H1 (cell line): ENCODE results near the gene ZNF528. TPM values are rescaled to one million over a fixed set of nuclear protein-coding genes. Genes with fewer than 3 reads are reported as not detected.
A peak's percentile ranks its signal among the peaks of the same experiment; 100 is the strongest.

Source experiments
- CTCF ChIA-PET: fragments of 300-600 bp; sonication (Branson Sonifier 250); formaldehyde crosslinking; loops from one replicate; lab custom pipeline; 2021; ENCODE audit not compliant: partially characterized antibody; lab: Charles Lee
- POLR2A ChIA-PET: fragments of 300-600 bp; sonication (Branson Sonifier 250); formaldehyde crosslinking; loops from one replicate; lab custom pipeline; 2021; ENCODE audit warnings: inconsistent platforms; ENCODE audit not compliant: partially characterized antibody; lab: Charles Lee
- DNase-seq, 2 experiments: peaks; one replicate each; pipeline versions ENCODE4 v3.0.0 to v3.0.0-alpha.2; 2010 to 2022; ENCODE audit warnings: low spot score in 2 of 2, low read depth in 1 of 2, mixed read lengths in 1 of 2
- FAIRE-seq: peaks from 2 replicates; lab custom pipeline; 2011; peaks lifted over from hg19 to GRCh38; lab: Jason Lieb, UNC
- H2AFZ ChIP-seq: 2 replicates; pipeline ENCODE4 v1.8.1; 2012; ENCODE audit warnings: low read length, inconsistent platforms
- H2AK5ac ChIP-seq: 2 replicates; pipeline ENCODE4 v1.6.1; 2013; ENCODE audit warnings: low read depth, low read length
- H2BK120ac ChIP-seq: replicated peaks from 2 replicates; pipeline ENCODE3; 2013; ENCODE audit warnings: low read depth, low read length, inconsistent platforms
- H2BK12ac ChIP-seq: 2 replicates; pipeline ENCODE4 v1.6.1; 2013; ENCODE audit warnings: low read depth, low read length
- H2BK15ac ChIP-seq: 2 replicates; pipeline ENCODE4 v1.6.1; 2013; ENCODE audit warnings: low read length
- H2BK20ac ChIP-seq: 2 replicates; pipeline ENCODE4 v1.6.1; 2013; ENCODE audit warnings: low read length
- H2BK5ac ChIP-seq: 2 replicates; pipeline ENCODE4 v1.6.1; 2013; ENCODE audit warnings: low read depth, low read length
- H3K14ac ChIP-seq: 2 replicates; pipeline ENCODE4 v1.6.1; 2013; ENCODE audit warnings: inconsistent platforms; ENCODE audit not compliant: insufficient read length
- H3K18ac ChIP-seq: 2 replicates; pipeline ENCODE4 v1.6.1; 2013; ENCODE audit warnings: low read length; ENCODE audit errors: extremely low read depth
- H3K23ac ChIP-seq: 2 replicates; pipeline ENCODE4 v1.6.1; 2013; ENCODE audit warnings: inconsistent platforms; ENCODE audit not compliant: insufficient read length
- H3K23me2 ChIP-seq: 2 replicates; pipeline ENCODE4 v1.6.1; 2013; ENCODE audit warnings: low read depth, low read length
- H3K27ac ChIP-seq: 2 replicates; pipeline ENCODE4 v1.6.1; 2011; ENCODE audit warnings: low read depth, low read length, inconsistent platforms
- H3K27me3 ChIP-seq, 4 experiments: replicated peaks in 1 of 4; 1 replicate in 1 of 4; 2 replicates in 3 of 4; pipeline versions ENCODE4 v1.6.1 to v1.8.1; 2011 to 2013; ENCODE audit warnings: low read length in 3 of 4, mild to moderate bottlenecking in 3 of 4, inconsistent platforms in 2 of 4, mixed read lengths in 2 of 4, moderate library complexity in 1 of 4; ENCODE audit not compliant: control insufficient read depth in 3 of 4, insufficient read depth in 3 of 4; ENCODE audit errors: extremely low read depth in 1 of 4
- H3K36me3 ChIP-seq, 4 experiments: 2 replicates each; pipeline versions ENCODE4 v1.6.1 to v1.8.1; 2011 to 2013; ENCODE audit warnings: mild to moderate bottlenecking in 4 of 4, low read length in 3 of 4, moderate library complexity in 2 of 4, control low read depth in 1 of 4, inconsistent platforms in 1 of 4; ENCODE audit not compliant: insufficient read depth in 4 of 4, control insufficient read depth in 2 of 4
- H3K4ac ChIP-seq: replicated peaks from 2 replicates; pipeline ENCODE3; 2013; ENCODE audit warnings: low read length, low read depth, mixed read lengths, inconsistent platforms; ENCODE audit not compliant: insufficient read length
- H3K4me1 ChIP-seq, 4 experiments: replicated peaks in 1 of 4; 1 replicate in 1 of 4; 2 replicates in 3 of 4; pipeline versions ENCODE4 v1.6.1 to v1.8.1; 2011 to 2013; ENCODE audit warnings: low read length in 3 of 4, inconsistent platforms in 2 of 4, mixed read lengths in 1 of 4; ENCODE audit not compliant: insufficient read depth in 4 of 4, control insufficient read depth in 3 of 4
- H3K4me2 ChIP-seq, 2 experiments: 2 replicates each; pipeline versions ENCODE4 v1.6.1 to v1.8.1; 2011 to 2013; ENCODE audit warnings: low read depth in 2 of 2, low read length in 2 of 2, control low read depth in 1 of 2, inconsistent platforms in 1 of 2, mild to moderate bottlenecking in 1 of 2; ENCODE audit not compliant: insufficient read depth in 1 of 2
- H3K4me3 ChIP-seq, 4 experiments: fragments of 200-600, 300-600 bp in 1 of 4; sonication (generic), shearing (Covaris generic), sonication (Bioruptor Twin) in 1 of 4; 2 replicates each; pipeline versions ENCODE4 v1.5.1 to v1.8.1; 2011 to 2016; ENCODE audit warnings: low read length in 4 of 4, low read depth in 3 of 4, control low read depth in 2 of 4, inconsistent platforms in 2 of 4, mild to moderate bottlenecking in 2 of 4, mixed read lengths in 1 of 4, moderate library complexity in 1 of 4; ENCODE audit not compliant: insufficient read depth in 2 of 4; ENCODE audit errors: extremely low read depth in 1 of 4
- H3K56ac ChIP-seq: replicated peaks from 2 replicates; pipeline ENCODE3; 2013; ENCODE audit warnings: low read depth, mild to moderate bottlenecking, mixed read lengths, low read length, inconsistent platforms; ENCODE audit not compliant: insufficient read length
- H3K79me1 ChIP-seq: 2 replicates; pipeline ENCODE4 v1.6.1; 2013; ENCODE audit warnings: low read depth, low read length, control low read depth
- H3K79me2 ChIP-seq, 2 experiments: 2 replicates each; pipeline versions ENCODE4 v1.6.1 to v1.8.1; 2012 to 2013; ENCODE audit warnings: low read length in 2 of 2, mild to moderate bottlenecking in 2 of 2, inconsistent platforms in 1 of 2; ENCODE audit not compliant: insufficient read depth in 2 of 2, control insufficient read depth in 1 of 2
- H3K9ac ChIP-seq, 4 experiments: replicated peaks in 1 of 4; 1 replicate in 1 of 4; 2 replicates in 3 of 4; pipeline versions ENCODE4 v1.6.1 to v1.8.1; 2011 to 2013; ENCODE audit warnings: low read depth in 3 of 4, low read length in 3 of 4, control low read depth in 2 of 4, mild to moderate bottlenecking in 2 of 4, moderate library complexity in 2 of 4, inconsistent platforms in 1 of 4; ENCODE audit errors: extremely low read depth in 1 of 4
- H3K9me3 ChIP-seq, 2 experiments: 2 replicates each; pipeline versions ENCODE4 v1.6.1 to v1.8.1; 2012 to 2013; ENCODE audit warnings: mild to moderate bottlenecking in 2 of 2, moderate library complexity in 2 of 2, control low read depth in 1 of 2, inconsistent platforms in 1 of 2, low read depth in 1 of 2, low read length in 1 of 2, mixed read lengths in 1 of 2; ENCODE audit not compliant: insufficient read depth in 2 of 2
- H4K20me1 ChIP-seq, 2 experiments: replicated peaks in 1 of 2; 2 replicates each; pipeline versions ENCODE3 to v1.8.1; 2011 to 2013; ENCODE audit warnings: inconsistent platforms in 2 of 2, low read length in 2 of 2, mild to moderate bottlenecking in 1 of 2; ENCODE audit not compliant: insufficient read depth in 2 of 2, control insufficient read depth in 1 of 2
- H4K5ac ChIP-seq: 2 replicates; pipeline ENCODE4 v1.6.1; 2013; ENCODE audit warnings: low read length, low read depth, mixed read lengths, inconsistent platforms; ENCODE audit not compliant: insufficient read length
- H4K8ac ChIP-seq: 2 replicates; pipeline ENCODE4 v1.8.0; 2013; ENCODE audit warnings: mild to moderate bottlenecking, moderate library complexity, low read length, inconsistent platforms; ENCODE audit not compliant: insufficient read depth; ENCODE audit errors: extremely low read depth
- H4K91ac ChIP-seq: replicated peaks from 2 replicates; pipeline ENCODE3; 2013; ENCODE audit warnings: low read length, mixed read lengths, inconsistent platforms; ENCODE audit not compliant: insufficient read length
- ATF3 ChIP-seq: IDR thresholded peaks from 2 replicates; pipeline ENCODE4 v1.6.1; 2011; ENCODE audit warnings: low read depth, mild to moderate bottlenecking, low read length; ENCODE audit not compliant: insufficient read depth
- CEBPB ChIP-seq: IDR thresholded peaks from 2 replicates; pipeline ENCODE4 v1.6.1; 2012; ENCODE audit warnings: low read depth, low read length
- KDM4A ChIP-seq: IDR thresholded peaks from one replicate; pipeline ENCODE4 v1.7.1; 2012; ENCODE audit warnings: low read depth, mild to moderate bottlenecking, moderate library complexity, low read length, inconsistent platforms; ENCODE audit not compliant: severe bottlenecking
- PHF8 ChIP-seq: fragments of 200-600 bp; sonication (generic); conservative IDR thresholded peaks from 2 replicates; pipeline ENCODE4 v1.7.1; 2012; ENCODE audit warnings: low read depth, mild to moderate bottlenecking, inconsistent platforms, low read length, moderate library complexity
- SIRT6 ChIP-seq: IDR thresholded peaks from one replicate; pipeline ENCODE4 v1.7.1; 2012; ENCODE audit warnings: low read length, inconsistent platforms
- SRF ChIP-seq: IDR thresholded peaks from 2 replicates; pipeline ENCODE4 v1.6.1; 2011; ENCODE audit warnings: mild to moderate bottlenecking, low read depth, low read length, moderate library complexity
- TAF7 ChIP-seq: optimal IDR thresholded peaks from 2 replicates; pipeline ENCODE3; 2011; ENCODE audit warnings: low read depth, mild to moderate bottlenecking, inconsistent platforms, low read length, moderate library complexity, borderline replicate concordance
- ZNF274 ChIP-seq: IDR thresholded peaks from 2 replicates; pipeline ENCODE4 v1.7.0; 2012; ENCODE audit warnings: low read length, borderline replicate concordance; ENCODE audit errors: extremely low read depth
- WGBS, 2 experiments: shearing (Covaris generic) in 1 of 2; methylation state at CpG; one replicate each; pipeline versions ENCODE4 v1.1.6 to v1.1.7; 2013 to 2015; ENCODE audit warnings: low lambda C conversion rate in 2 of 2, mixed read lengths in 2 of 2, inconsistent platforms in 1 of 2, low coverage in 1 of 2, missing lambda C conversion rate in 1 of 2; ENCODE audit not compliant: insufficient replicate concordance in 2 of 2, insufficient coverage in 1 of 2, insufficient read length in 1 of 2; ENCODE audit errors: extremely low coverage in 1 of 2, missing lambda C conversion rate in 1 of 2; 5-methylcytosine and 5-hydroxymethylcytosine counted together
- polyA plus RNA-seq, 7 experiments: library from polyadenylated mRNA; depleted of rRNA in 3 of 7; stranded (reverse) in 5 of 7; unstranded in 2 of 7; fragments of >200 nt in 5 of 7; fragments of 200-250 nt in 2 of 7; gene quantifications; 1 replicate in 5 of 7; 2 replicates in 1 of 7; 4 replicates in 1 of 7; pipeline versions ENCODE4 v1.2.1 to v1.2.3, GENCODE V29; 2011 to 2013; ENCODE audit warnings: missing spikeins in 2 of 7, mixed read lengths in 2 of 7
- total RNA-seq: library from RNA; stranded (reverse); fragmentation: NEBNext Ultra II Directional; extraction: Animal tissue kit (Norgen Biotek cat#: 25700); gene quantifications from 2 replicates; pipeline ENCODE4 v1.2.1, GENCODE V29; 2021

Gene ZNF528
- total and polyA plus RNA-seq, 2 of the 8 experiments (the other 6 are each of a cell fraction or from before 2014, with no cell fraction given), result 0.58 to 4.2 TPM

GRCh38 chr19:52366414-52366824 is 31.2 kb upstream of the ZNF528 start:
- peaks cover 0 to 12% of the 10 kb centered on the region in 2 experiments; a peak in 3 of 4 replicates for H3K79me2 ChIP-seq
- 93% methylated on average over 8 of the region's 8 CpGs; no CpG with 5 or more reads in 1 of the 2 experiments for WGBS, 2 experiments
- no peaks in the 10 kb centered on the region for H3K4me1 ChIP-seq
- H3K79me1 ChIP-seq, result peaks cover 2% of the 10 kb centered on the region; the same call in 1 of the 2 replicates
- peaks cover 5% of the 10 kb centered on the region; the same call in 1 of the 2 replicates for H3K23me2 ChIP-seq
- no peaks in the 10 kb centered on the region for H4K20me1 ChIP-seq
- no peak overlapping the region for H2BK12ac ChIP-seq
- H3K27ac ChIP-seq, result no peak overlapping the region
- H3K4me3 ChIP-seq, result no peak overlapping the region
- H3K56ac ChIP-seq, result no peak overlapping the region
- FAIRE-seq, result no peak
- H3K4me2 ChIP-seq, result no peak overlapping the region
- no peak overlapping the region for H2AK5ac ChIP-seq
- H3K4ac ChIP-seq, result no peak overlapping the region
- H4K91ac ChIP-seq, result no peak overlapping the region
- H2BK15ac ChIP-seq, result no peak overlapping the region
- H4K5ac ChIP-seq, result no peak overlapping the region
- ChIA-PET CTCF (no interaction called here), POLR2A (no interaction called here)
- H3K27me3 ChIP-seq, result no peaks in the 10 kb centered on the region
- H3K9me3 ChIP-seq, result peaks cover 33 to 41% of the 10 kb centered on the region in 2 experiments
- no peak overlapping the region for H2AFZ ChIP-seq
- no peak overlapping the region for H3K23ac ChIP-seq
- no peak overlapping the region for H3K18ac ChIP-seq
- H2BK20ac ChIP-seq, result no peak overlapping the region
- H3K36me3 ChIP-seq, result peaks cover 0 to 27% (median 16%) of the 10 kb centered on the region in 4 experiments; a peak in 4 of 8 replicates
- TF ChIP-seq SIRT6 (no peak), CEBPB (no peak), PHF8 (no peak), ZNF274 (peak; percentile 81), KDM4A (no peak), ATF3 (no peak), SRF (no peak), TAF7 (no peak)
- no peak overlapping the region for H2BK5ac ChIP-seq
- H2BK120ac ChIP-seq, result no peak overlapping the region
- H4K8ac ChIP-seq, result no peak overlapping the region
- no peak overlapping the region for H3K9ac ChIP-seq
- no peak for DNase-seq
- no peak overlapping the region for H3K14ac ChIP-seq
